ENCODE data around the gene PI4KA. TPM values are rescaled to one million over a fixed set of nuclear protein-coding genes. Genes with fewer than 3 reads are reported as not detected.

PI4KA gene
- total RNA-seq, 4 donors from 2014 or later = 85.0 to 127 (median 101) TPM

DNA sequence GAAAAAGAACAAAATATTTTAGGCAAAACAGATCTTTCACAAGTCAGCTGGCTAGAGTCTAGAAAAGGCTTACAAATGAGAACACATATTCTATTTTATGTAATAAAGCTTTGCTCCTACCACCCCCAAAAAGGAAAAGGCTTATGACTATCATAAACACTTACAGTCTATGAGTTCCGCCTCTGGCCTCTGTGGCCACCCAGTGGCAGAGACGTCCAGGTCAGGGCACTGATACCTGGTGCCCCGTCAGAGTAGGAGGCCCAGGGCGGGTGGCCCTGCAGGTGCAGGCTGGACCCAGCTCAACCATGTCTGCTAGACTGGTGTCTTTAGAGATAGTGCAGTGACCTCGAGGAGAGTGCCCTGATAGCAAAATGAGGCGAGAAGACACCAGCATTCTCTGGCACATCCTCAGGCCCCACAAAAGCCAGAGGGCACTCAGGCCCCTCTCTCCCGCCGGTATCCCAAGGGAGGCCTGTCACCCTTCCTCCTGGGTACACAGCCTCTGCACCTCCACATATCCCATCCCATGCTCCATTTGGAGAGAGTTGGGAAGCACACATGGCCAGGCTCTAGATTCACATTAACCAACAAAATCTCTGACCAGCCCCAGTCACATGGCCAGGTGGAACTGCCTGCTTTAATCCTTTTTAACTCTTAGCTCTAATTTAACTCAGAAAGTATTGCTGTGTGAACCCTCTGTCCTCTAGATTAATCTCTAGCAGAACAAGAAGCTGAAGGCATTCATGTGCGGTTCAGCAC lies 112.0 kb downstream of the PI4KA start:
- intact Hi-C loops (cut with DNase I) = no loop called here
- Histone ChIP-seq H3K4me3 (replicated peaks in 1 of 3) (no peak overlapping the region), H3K27me3 (no peaks in the 10 kb centered on the region), H3K4me1 (peaks cover 0 to 18% of the 10 kb centered on the region in 2 donors), H3K9me3 (no peaks in the 10 kb centered on the region), H3K36me3 (peaks cover 33% of the 10 kb centered on the region in 2 donors), H3K27ac (no peak overlapping the region)
- TF ChIP-seq, protein P1, sequence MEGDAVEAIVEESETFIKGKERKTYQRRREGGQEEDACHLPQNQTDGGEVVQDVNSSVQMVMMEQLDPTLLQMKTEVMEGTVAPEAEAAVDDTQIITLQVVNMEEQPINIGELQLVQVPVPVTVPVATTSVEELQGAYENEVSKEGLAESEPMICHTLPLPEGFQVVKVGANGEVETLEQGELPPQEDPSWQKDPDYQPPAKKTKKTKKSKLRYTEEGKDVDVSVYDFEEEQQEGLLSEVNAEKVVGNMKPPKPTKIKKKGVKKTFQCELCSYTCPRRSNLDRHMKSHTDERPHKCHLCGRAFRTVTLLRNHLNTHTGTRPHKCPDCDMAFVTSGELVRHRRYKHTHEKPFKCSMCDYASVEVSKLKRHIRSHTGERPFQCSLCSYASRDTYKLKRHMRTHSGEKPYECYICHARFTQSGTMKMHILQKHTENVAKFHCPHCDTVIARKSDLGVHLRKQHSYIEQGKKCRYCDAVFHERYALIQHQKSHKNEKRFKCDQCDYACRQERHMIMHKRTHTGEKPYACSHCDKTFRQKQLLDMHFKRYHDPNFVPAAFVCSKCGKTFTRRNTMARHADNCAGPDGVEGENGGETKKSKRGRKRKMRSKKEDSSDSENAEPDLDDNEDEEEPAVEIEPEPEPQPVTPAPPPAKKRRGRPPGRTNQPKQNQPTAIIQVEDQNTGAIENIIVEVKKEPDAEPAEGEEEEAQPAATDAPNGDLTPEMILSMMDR (IDR thresholded peaks at IDR 0.05) = no peak
- no peak for TF ChIP-seq POLR2A (IDR thresholded peaks at IDR 0.05)
- 94% methylated on average over 7 to 9 of the region's 9 CpGs for WGBS, 2 donors
- DNase-seq = no peak

GRCh38 chr22:20745119-20745518 lies 113.5 kb downstream of the PI4KA start:
- H3K9me3 ChIP-seq = no peaks in the 10 kb centered on the region
- H3K4me3 ChIP-seq (replicated peaks in 1 of 3) = no peak overlapping the region
- no peak for DNase-seq
- no peaks in the 10 kb centered on the region for H3K27me3 ChIP-seq
- peaks cover 0 to 10% of the 10 kb centered on the region in 2 donors for H3K4me1 ChIP-seq
- no peak overlapping the region for H3K27ac ChIP-seq
- no peak for TF ChIP-seq POLR2A (IDR thresholded peaks at IDR 0.05)
- TF ChIP-seq, protein P1 (IDR thresholded peaks at IDR 0.05) = no peak
- peaks cover 26 to 30% of the 10 kb centered on the region in 2 donors for H3K36me3 ChIP-seq
- 89 to 95% methylated on average over 3 of the region's 3 CpGs for WGBS, 2 donors
- intact Hi-C loops (cut with DNase I) = no loop called here

GRCh38 chr22:20744456-20744855 lies 114.2 kb downstream of the PI4KA start:
- intact Hi-C loops (cut with DNase I) = no loop called here
- 96 to 97% methylated on average over 15 of the region's 15 CpGs for WGBS, 2 donors
- peaks cover 0 to 7% of the 10 kb centered on the region in 2 donors for H3K4me1 ChIP-seq
- H3K36me3 ChIP-seq = peaks cover 23 to 30% of the 10 kb centered on the region in 2 donors
- H3K9me3 ChIP-seq = no peaks in the 10 kb centered on the region
- TF ChIP-seq, protein P1 (IDR thresholded peaks at IDR 0.05) = no peak
- no peak for TF ChIP-seq POLR2A (IDR thresholded peaks at IDR 0.05)
- DNase-seq = no peak
- no peak overlapping the region for H3K4me3 ChIP-seq (replicated peaks in 1 of 3)
- H3K27me3 ChIP-seq = no peaks in the 10 kb centered on the region
- no peak overlapping the region for H3K27ac ChIP-seq

DNA sequence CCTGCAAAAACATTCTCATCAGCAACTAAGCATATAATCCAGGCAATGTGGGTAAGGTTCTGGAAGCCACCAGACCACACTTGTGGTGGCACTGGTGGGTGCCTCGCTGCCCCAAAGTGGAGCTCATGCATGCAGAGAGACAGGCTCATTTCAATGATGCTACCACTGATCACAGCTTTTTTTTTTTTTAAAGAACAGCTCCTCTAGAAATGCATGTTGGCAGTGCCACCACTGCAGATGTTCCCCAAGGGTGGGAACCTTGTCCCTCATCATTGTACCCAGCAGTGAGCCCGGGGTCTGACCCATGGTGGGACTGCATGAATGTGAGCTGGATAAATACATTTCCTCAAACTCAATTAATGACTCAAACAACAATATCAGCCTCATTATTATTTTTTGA lies 115.8 kb downstream of the PI4KA start:
- intact Hi-C loops (cut with DNase I) = no loop called here
- TF ChIP-seq, protein P1 (IDR thresholded peaks at IDR 0.05) = no peak
- no peak for TF ChIP-seq POLR2A (IDR thresholded peaks at IDR 0.05)
- Histone ChIP-seq H3K4me1 (no peaks in the 10 kb centered on the region), H3K9me3 (no peaks in the 10 kb centered on the region), H3K27ac (no peak overlapping the region), H3K36me3 (peaks cover 30% of the 10 kb centered on the region in 2 donors), H3K4me3 (replicated peaks in 1 of 3) (no peak overlapping the region), H3K27me3 (no peaks in the 10 kb centered on the region)
- WGBS, 2 donors = 50 to 95% methylated on average over 2 of the region's 2 CpGs
- DNase-seq = no peak
